ENCODE data around the gene PFKFB1.

PFKFB1 gene

GRCh38 chrX:55006827-55007621 is 13.0 kb upstream of the PFKFB1 start:
- TF ChIP-seq REST (IDR thresholded peaks at IDR 0.05; ENCODE audit: insufficient read depth in 1 of 2, low read depth in 2 of 2, low read length in 2 of 2) (no peak), FOXP2 (optimal IDR thresholded peaks at IDR 0.05; ENCODE audit: borderline replicate concordance, extremely low read depth, extremely low read length, insufficient read depth) (no peak), SIN3A (IDR thresholded peaks at IDR 0.05; ENCODE audit: borderline replicate concordance, insufficient read depth, low read length) (no peak), TAF1 (IDR thresholded peaks at IDR 0.05; ENCODE audit: borderline replicate concordance, insufficient read depth, low read length) (no peak), POLR2AphosphoS5 (IDR thresholded peaks at IDR 0.05; ENCODE audit: low read depth, low read length) (no peak)

- no peak for TF ChIP-seq FOXP2 (optimal IDR thresholded peaks at IDR 0.05; ENCODE audit: borderline replicate concordance, extremely low read depth, extremely low read length, insufficient read depth)
- no peak for TF ChIP-seq SIN3A (IDR thresholded peaks at IDR 0.05; ENCODE audit: borderline replicate concordance, insufficient read depth, low read length)
- TF ChIP-seq TAF1 (IDR thresholded peaks at IDR 0.05; ENCODE audit: borderline replicate concordance, insufficient read depth, low read length) = no peak
- no peak for TF ChIP-seq REST (IDR thresholded peaks at IDR 0.05; ENCODE audit: insufficient read depth in 1 of 2, low read depth in 2 of 2, low read length in 2 of 2)
- TF ChIP-seq POLR2AphosphoS5 (IDR thresholded peaks at IDR 0.05; ENCODE audit: low read depth, low read length) = no peak
Measured at GRCh38 chrX:55005256-55005655, 11.3 kb upstream of the PFKFB1 start.

DNA sequence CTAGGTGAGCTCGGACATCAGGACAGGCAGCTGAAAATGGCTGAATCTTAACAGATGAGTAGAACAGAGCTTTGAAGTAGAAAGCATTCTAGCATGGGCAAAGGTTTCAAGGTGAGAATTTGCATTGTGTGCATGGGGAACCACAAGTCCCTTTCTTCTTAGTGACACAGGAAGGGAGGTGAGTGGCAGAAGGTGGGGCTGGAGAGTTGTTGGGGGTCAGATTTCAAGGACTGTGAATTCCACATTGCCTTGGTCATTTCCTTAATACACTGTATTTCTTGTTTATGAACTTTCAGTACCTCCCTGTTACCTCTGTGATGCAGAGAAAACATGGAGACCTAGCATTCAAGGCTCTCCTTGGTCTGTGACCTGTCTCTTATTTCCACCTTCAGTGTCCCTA is 10.2 kb upstream of the PFKFB1 start:
- TF ChIP-seq POLR2AphosphoS5 (IDR thresholded peaks at IDR 0.05; ENCODE audit: low read depth, low read length) = no peak

- peak; percentile 74 for TF ChIP-seq POLR2AphosphoS5 (IDR thresholded peaks at IDR 0.05; ENCODE audit: low read depth, low read length)
- TF ChIP-seq FOXP2 (optimal IDR thresholded peaks at IDR 0.05; ENCODE audit: borderline replicate concordance, extremely low read depth, extremely low read length, insufficient read depth) = peak; percentile 42
- TF ChIP-seq REST (IDR thresholded peaks at IDR 0.05; ENCODE audit: insufficient read depth in 1 of 2, low read depth in 2 of 2, low read length in 2 of 2) = 0 out of 4 replicates have a peak, but pooled peaks of 1 of the 2 experiments have one; percentile 14
- peak; percentile 74; the same call in 1 of the 2 replicates for TF ChIP-seq TAF1 (IDR thresholded peaks at IDR 0.05; ENCODE audit: borderline replicate concordance, insufficient read depth, low read length)
- TF ChIP-seq SIN3A (IDR thresholded peaks at IDR 0.05; ENCODE audit: borderline replicate concordance, insufficient read depth, low read length) = no peak
Measured at GRCh38 chrX:54999717-55000598, 6.0 kb upstream of the PFKFB1 start, which contains the start of gene APEX2. APEX2 (plus strand) TSS chrX:55000363; CDS start chrX:55000423, 60 bp downstream.

DNA sequence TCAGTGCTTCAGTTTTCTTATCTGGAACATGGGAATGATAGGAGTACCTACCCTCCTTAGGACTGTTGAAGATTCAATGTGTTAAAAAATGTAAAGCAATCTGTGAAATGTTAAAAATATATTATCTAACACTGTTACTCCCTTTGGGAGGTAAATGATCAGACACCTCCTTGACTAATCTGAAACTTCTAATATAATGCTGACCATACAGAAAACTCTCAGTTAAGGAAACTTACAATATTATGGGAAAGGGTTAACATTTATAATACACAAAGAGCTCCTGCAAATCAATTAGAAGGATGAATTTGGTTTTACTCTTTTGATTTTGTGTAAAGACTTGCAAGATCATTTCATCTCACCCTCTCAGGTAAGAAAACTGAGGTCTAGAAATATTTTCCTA is 1.6 kb upstream of the PFKFB1 start:
- TF ChIP-seq REST (IDR thresholded peaks at IDR 0.05; ENCODE audit: insufficient read depth in 1 of 2, low read depth in 2 of 2, low read length in 2 of 2) = no peak
- TF ChIP-seq POLR2AphosphoS5 (IDR thresholded peaks at IDR 0.05; ENCODE audit: low read depth, low read length) = no peak
- TF ChIP-seq SIN3A (IDR thresholded peaks at IDR 0.05; ENCODE audit: borderline replicate concordance, insufficient read depth, low read length) = no peak
- TF ChIP-seq TAF1 (IDR thresholded peaks at IDR 0.05; ENCODE audit: borderline replicate concordance, insufficient read depth, low read length) = no peak
- no peak for TF ChIP-seq FOXP2 (optimal IDR thresholded peaks at IDR 0.05; ENCODE audit: borderline replicate concordance, extremely low read depth, extremely low read length, insufficient read depth)
